HL-60 (cell line): ENCODE data around the gene FOXO6.

Source experiments
- GABPA ChIP-seq: IDR thresholded peaks from 2 replicates; pipeline ENCODE4 v1.6.1; 2012; ENCODE audit warnings: low read depth
- POLR2AphosphoS5 ChIP-seq: IDR thresholded peaks from 2 replicates; pipeline ENCODE4 v1.6.1; 2012; ENCODE audit warnings: low read depth
- TF ChIP-seq, protein P1 (sequence below): IDR thresholded peaks from one replicate; pipeline ENCODE4 v1.5.1; 2011; ENCODE audit warnings: low read length, control low read depth, inconsistent platforms; ENCODE audit not compliant: insufficient read depth

DNA sequence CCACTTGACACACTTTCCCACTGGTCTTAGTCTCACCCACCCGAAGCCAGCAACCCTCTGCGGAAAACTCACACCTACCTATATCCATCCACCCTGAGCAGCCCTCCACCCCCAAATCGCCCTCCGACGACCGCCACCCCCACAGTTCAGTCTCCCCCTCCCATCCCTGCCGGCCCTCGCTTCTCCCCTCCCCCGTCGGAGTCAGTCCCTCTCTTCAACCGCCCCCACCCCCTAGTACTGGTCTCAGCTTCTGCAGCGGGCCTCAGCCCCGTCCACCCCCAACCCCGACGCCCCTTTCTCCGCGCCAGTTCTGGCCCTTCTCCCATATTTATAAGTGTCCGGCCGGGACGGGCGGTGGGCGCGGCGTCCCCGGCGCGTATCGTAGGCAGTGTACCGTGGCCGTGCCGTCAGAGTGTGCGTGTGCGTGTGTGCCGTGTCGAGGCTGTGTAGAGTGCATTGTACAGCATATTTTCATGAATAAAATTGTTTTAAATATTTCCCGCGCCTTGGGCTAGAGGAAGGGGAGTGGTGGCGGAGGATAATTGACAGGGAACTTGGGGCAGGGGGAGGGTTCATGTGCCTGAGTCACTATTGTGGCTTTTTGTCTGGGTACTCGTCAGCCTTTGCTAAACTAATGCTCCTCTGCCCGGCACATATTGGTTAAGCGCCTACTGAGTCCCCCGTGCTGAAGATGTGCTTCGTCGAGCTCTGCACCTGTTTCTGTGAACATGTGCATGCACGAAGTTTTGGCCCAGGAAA lies 22.0 kb downstream of the FOXO6 start:
- TF ChIP-seq GABPA (no peak), POLR2AphosphoS5 (no peak)
- TF ChIP-seq, protein P1, sequence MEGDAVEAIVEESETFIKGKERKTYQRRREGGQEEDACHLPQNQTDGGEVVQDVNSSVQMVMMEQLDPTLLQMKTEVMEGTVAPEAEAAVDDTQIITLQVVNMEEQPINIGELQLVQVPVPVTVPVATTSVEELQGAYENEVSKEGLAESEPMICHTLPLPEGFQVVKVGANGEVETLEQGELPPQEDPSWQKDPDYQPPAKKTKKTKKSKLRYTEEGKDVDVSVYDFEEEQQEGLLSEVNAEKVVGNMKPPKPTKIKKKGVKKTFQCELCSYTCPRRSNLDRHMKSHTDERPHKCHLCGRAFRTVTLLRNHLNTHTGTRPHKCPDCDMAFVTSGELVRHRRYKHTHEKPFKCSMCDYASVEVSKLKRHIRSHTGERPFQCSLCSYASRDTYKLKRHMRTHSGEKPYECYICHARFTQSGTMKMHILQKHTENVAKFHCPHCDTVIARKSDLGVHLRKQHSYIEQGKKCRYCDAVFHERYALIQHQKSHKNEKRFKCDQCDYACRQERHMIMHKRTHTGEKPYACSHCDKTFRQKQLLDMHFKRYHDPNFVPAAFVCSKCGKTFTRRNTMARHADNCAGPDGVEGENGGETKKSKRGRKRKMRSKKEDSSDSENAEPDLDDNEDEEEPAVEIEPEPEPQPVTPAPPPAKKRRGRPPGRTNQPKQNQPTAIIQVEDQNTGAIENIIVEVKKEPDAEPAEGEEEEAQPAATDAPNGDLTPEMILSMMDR = no peak
